HepG2 (cell line): ENCODE data around the gene LRTM2. TPM values are rescaled to one million over a fixed set of nuclear protein-coding genes. Genes with fewer than 3 reads are reported as not detected.

Experiments used
- ATAC-seq: fragments of 200-7000 bp; cut with Tn5 transposase; 3 replicates; pipeline ENCODE4 v1.9.1; 2020; ENCODE audit warnings: mild to moderate bottlenecking, moderate library complexity
- BruUV-seq: library from RNA; stranded (reverse); fragments of 400-500 nt; replicated peaks from 2 replicates; lab custom pipeline; 2021; lab: Mats Ljungman, UMichigan
- CTCF ChIA-PET: fragments of 300-600 bp; formaldehyde crosslinking; extraction: SDS; loops from one replicate; lab custom pipeline; 2021; ENCODE audit warnings: low total read pairs, inconsistent platforms, low intra/inter-chr PET ratio; lab: Yijun Ruan, JAX
- POLR2A ChIA-PET: fragments of 350-600 bp; sonication (Branson Sonifier 250); formaldehyde crosslinking; loops from one replicate; lab custom pipeline; 2020; ENCODE audit warnings: antibody characterized with exemption, inconsistent platforms; lab: Yijun Ruan, JAX
- DNase-seq: peaks from one replicate; pipeline ENCODE4 v3.0.0-alpha.2; 2015; ENCODE audit warnings: low spot score
- FAIRE-seq: peaks from 3 replicates; lab custom pipeline; 2011; peaks lifted over from hg19 to GRCh38; lab: Jason Lieb, UNC
- H2AFZ ChIP-seq: one replicate; pipeline ENCODE4 v1.6.1; 2011; ENCODE audit warnings: low read length, inconsistent platforms
- H3K27ac ChIP-seq: fragments of 300-600 bp; 3 replicates; pipeline ENCODE4 v1.8.0; 2011; ENCODE audit warnings: mixed run types, mild to moderate bottlenecking, mixed read lengths, low read length, inconsistent platforms; ENCODE audit not compliant: insufficient read depth; ENCODE audit errors: extremely low read length
- H3K27me3 ChIP-seq, 2 experiments: fragments of 200-600 bp in 1 of 2; 2 replicates in 1 of 2; 3 replicates in 1 of 2; pipeline versions ENCODE4 v1.6.0 to v1.8.0; 2011; ENCODE audit warnings: low read length in 2 of 2, mild to moderate bottlenecking in 2 of 2, moderate library complexity in 2 of 2, inconsistent platforms in 1 of 2; ENCODE audit not compliant: insufficient read depth in 2 of 2, control insufficient read depth in 1 of 2
- H3K36me3 ChIP-seq, 2 experiments: fragments of 200-600 bp in 1 of 2; replicated peaks in 1 of 2; 2 replicates in 1 of 2; 3 replicates in 1 of 2; pipeline versions ENCODE4 v1.5.1 to v1.8.0; 2011; ENCODE audit warnings: low read length in 2 of 2, inconsistent platforms in 1 of 2; ENCODE audit not compliant: insufficient read depth in 2 of 2, control insufficient read depth in 1 of 2
- H3K4me1 ChIP-seq: 2 replicates; pipeline ENCODE4 v1.5.1; 2012; ENCODE audit warnings: low read length, inconsistent platforms; ENCODE audit not compliant: insufficient read depth
- H3K4me2 ChIP-seq: 2 replicates; pipeline ENCODE4 v1.6.0; 2011; ENCODE audit warnings: low read depth, low read length, inconsistent platforms
- H3K4me3 ChIP-seq, 3 experiments: fragments of 200-600 bp in 1 of 3; sonication (generic), shearing (Covaris generic) in 1 of 3; replicated peaks in 1 of 3; 2 replicates each; pipeline ENCODE4 v1.5.1; 2011 to 2016; ENCODE audit warnings: low read length in 3 of 3, inconsistent platforms in 2 of 3, low read depth in 2 of 3, mild to moderate bottlenecking in 2 of 3, control low read depth in 1 of 3, mixed read lengths in 1 of 3; ENCODE audit not compliant: insufficient read depth in 1 of 3
- H3K79me2 ChIP-seq: one replicate; pipeline ENCODE4 v1.6.1; 2011; ENCODE audit warnings: low read length, inconsistent platforms; ENCODE audit not compliant: insufficient read depth
- H3K9ac ChIP-seq: 2 replicates; pipeline ENCODE4 v1.6.0; 2011; ENCODE audit warnings: mild to moderate bottlenecking, low read depth, low read length, inconsistent platforms; ENCODE audit not compliant: insufficient read depth
- H3K9me3 ChIP-seq: 2 replicates; pipeline ENCODE4 v1.5.1; 2012; ENCODE audit warnings: mild to moderate bottlenecking, low read length
- H4K20me1 ChIP-seq: 2 replicates; pipeline ENCODE4 v1.6.0; 2011; ENCODE audit warnings: inconsistent platforms, mild to moderate bottlenecking, low read length, moderate library complexity; ENCODE audit not compliant: insufficient read depth
- HNRNPH1 ChIP-seq: fragments of 200-400 bp; formaldehyde crosslinking; optimal IDR thresholded peaks from 2 replicates; pipeline ENCODE3; 2017; ENCODE audit warnings: mild to moderate bottlenecking, low read depth, low read length
- RAD21 ChIP-seq: fragments of 450-650 bp; formaldehyde crosslinking; IDR thresholded peaks from 2 replicates; pipeline ENCODE4 v1.5.0; 2020; ENCODE audit warnings: mild to moderate bottlenecking
- SMC3 ChIP-seq: IDR thresholded peaks from 2 replicates; pipeline ENCODE4 v1.6.1; 2011; ENCODE audit warnings: low read length, improper control_type of control experiment
- STAG1 ChIP-seq: sonication (generic); formaldehyde crosslinking; IDR thresholded peaks from 2 replicates; pipeline ENCODE4 v1.4.0; 2020; ENCODE audit warnings: missing genetic modification reagents
- TEAD3 ChIP-seq: optimal IDR thresholded peaks from 2 replicates; pipeline ENCODE3; 2016; ENCODE audit warnings: borderline replicate concordance
- WGBS: methylation state at CpG from one replicate; pipeline ENCODE4 v1.1.6; 2017; ENCODE audit warnings: low lambda C conversion rate; 5-methylcytosine and 5-hydroxymethylcytosine counted together
- in situ Hi-C: cut with HindIII; loops from 2 replicates; pipeline ENCODE4 v1.10.0; 2017; ENCODE audit warnings: low pct_unique_long_range_greater_than_20kb; ENCODE audit not compliant: extremely low pct_ligation_motif_present
- intact Hi-C: fragments of 100-400 bp; cut with micrococcal nuclease; formaldehyde crosslinking; loops from one replicate; pipeline ENCODE4 v1.10.0; 2022; ENCODE audit not compliant: unreplicated experiment
- polyA plus RNA-seq, 8 experiments: library from polyadenylated mRNA; depleted of rRNA in 3 of 8; stranded (reverse) in 7 of 8; unstranded in 1 of 8; fragments of >200 nt; fragmentation: Illumina TruSeq in 4 of 8; extraction: Trizol in 4 of 8; gene quantifications; 2 replicates each; pipeline versions ENCODE4 v1.2.1 to v1.2.3, GENCODE V29; 2011 to 2016; ENCODE audit warnings: low read depth in 4 of 8, missing spikeins in 1 of 8, mixed read lengths in 1 of 8; ENCODE audit not compliant: insufficient read depth in 1 of 8
- total RNA-seq, 5 experiments: library from RNA; depleted of rRNA; stranded (reverse); fragments of >200 nt; fragmentation: Illumina TruSeq; extraction: Trizol; gene quantifications; 2 replicates each; pipeline ENCODE4 v1.2.3, GENCODE V29; 2016; ENCODE audit warnings: low read depth in 1 of 5
- TF ChIP-seq, protein P1 (sequence below): sonication (generic); formaldehyde crosslinking; IDR thresholded peaks from 2 replicates; pipeline ENCODE4 v1.5.1; 2020; ENCODE audit warnings: mild to moderate bottlenecking, missing genetic modification reagents, moderate library complexity
- TF ChIP-seq, protein P2 (sequence below), 2 experiments: sonication (generic) in 1 of 2; formaldehyde crosslinking in 1 of 2; IDR thresholded peaks; 2 replicates each; pipeline versions ENCODE4 v1.4.0 to v1.6.1; 2018 to 2020; ENCODE audit warnings: missing genetic modification reagents in 2 of 2, borderline replicate concordance in 1 of 2, low read depth in 1 of 2, mild to moderate bottlenecking in 1 of 2, missing biosample characterization in 1 of 2
- TF ChIP-seq, protein P3 (sequence below): sonication (generic); formaldehyde crosslinking; IDR thresholded peaks from 2 replicates; pipeline ENCODE4 v1.5.0; 2020; ENCODE audit warnings: mild to moderate bottlenecking, missing genetic modification reagents, moderate library complexity

Gene LRTM2
- total and polyA plus RNA-seq, 2 of the 13 experiments (the other 11 are each of a cell fraction or from before 2014, with no cell fraction given): 0.09 TPM; not detected in 1

GRCh38 chr12:1800401-1801302, 19.7 kb upstream of the LRTM2 start:
- FAIRE-seq: peak; percentile 61
- in situ Hi-C loops: loop anchor here (10.0 kb wide), 1 partner anchor 234 kb away; no protein-coding TSS in a partner anchor

More at GRCh38 chr12:1800401-1801302, 19.7 kb upstream of the LRTM2 start:
- Histone ChIP-seq H3K9ac (no peak overlapping the region), H3K4me1 (peaks cover 16% of the 10 kb centered on the region; the same call in 1 of the 2 replicates), H3K79me2 (no peaks in the 10 kb centered on the region)
- peak; percentile 48 for ATAC-seq
- intact Hi-C loops: no loop called here
- POLR2A ChIA-PET: interaction anchor here (1.4 to 1.6 kb wide), 2 partner anchors 11 to 139 kb away, joined by 3 to 4 read pairs; no protein-coding TSS in a partner anchor
- BruUV-seq: no TSS peak
- TF ChIP-seq SMC3 (0 out of 2 replicates have a peak, but pooled peaks have one; percentile 20), RAD21 (CRISPR knock-in tag) (peak; percentile 75), HNRNPH1 (no peak), STAG1 (CRISPR knock-in tag) (peak; percentile 81), TEAD3 (CRISPR knock-in tag) (no peak)
- TF ChIP-seq, protein P1, sequence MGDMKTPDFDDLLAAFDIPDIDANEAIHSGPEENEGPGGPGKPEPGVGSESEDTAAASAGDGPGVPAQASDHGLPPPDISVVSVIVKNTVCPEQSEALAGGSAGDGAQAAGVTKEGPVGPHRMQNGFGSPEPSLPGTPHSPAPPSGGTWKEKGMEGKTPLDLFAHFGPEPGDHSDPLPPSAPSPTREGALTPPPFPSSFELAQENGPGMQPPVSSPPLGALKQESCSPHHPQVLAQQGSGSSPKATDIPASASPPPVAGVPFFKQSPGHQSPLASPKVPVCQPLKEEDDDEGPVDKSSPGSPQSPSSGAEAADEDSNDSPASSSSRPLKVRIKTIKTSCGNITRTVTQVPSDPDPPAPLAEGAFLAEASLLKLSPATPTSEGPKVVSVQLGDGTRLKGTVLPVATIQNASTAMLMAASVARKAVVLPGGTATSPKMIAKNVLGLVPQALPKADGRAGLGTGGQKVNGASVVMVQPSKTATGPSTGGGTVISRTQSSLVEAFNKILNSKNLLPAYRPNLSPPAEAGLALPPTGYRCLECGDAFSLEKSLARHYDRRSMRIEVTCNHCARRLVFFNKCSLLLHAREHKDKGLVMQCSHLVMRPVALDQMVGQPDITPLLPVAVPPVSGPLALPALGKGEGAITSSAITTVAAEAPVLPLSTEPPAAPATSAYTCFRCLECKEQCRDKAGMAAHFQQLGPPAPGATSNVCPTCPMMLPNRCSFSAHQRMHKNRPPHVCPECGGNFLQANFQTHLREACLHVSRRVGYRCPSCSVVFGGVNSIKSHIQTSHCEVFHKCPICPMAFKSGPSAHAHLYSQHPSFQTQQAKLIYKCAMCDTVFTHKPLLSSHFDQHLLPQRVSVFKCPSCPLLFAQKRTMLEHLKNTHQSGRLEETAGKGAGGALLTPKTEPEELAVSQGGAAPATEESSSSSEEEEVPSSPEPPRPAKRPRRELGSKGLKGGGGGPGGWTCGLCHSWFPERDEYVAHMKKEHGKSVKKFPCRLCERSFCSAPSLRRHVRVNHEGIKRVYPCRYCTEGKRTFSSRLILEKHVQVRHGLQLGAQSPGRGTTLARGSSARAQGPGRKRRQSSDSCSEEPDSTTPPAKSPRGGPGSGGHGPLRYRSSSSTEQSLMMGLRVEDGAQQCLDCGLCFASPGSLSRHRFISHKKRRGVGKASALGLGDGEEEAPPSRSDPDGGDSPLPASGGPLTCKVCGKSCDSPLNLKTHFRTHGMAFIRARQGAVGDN (CRISPR knock-in tag): 0 out of 2 replicates have a peak, but pooled peaks have one; percentile 17
- TF ChIP-seq, protein P2, sequence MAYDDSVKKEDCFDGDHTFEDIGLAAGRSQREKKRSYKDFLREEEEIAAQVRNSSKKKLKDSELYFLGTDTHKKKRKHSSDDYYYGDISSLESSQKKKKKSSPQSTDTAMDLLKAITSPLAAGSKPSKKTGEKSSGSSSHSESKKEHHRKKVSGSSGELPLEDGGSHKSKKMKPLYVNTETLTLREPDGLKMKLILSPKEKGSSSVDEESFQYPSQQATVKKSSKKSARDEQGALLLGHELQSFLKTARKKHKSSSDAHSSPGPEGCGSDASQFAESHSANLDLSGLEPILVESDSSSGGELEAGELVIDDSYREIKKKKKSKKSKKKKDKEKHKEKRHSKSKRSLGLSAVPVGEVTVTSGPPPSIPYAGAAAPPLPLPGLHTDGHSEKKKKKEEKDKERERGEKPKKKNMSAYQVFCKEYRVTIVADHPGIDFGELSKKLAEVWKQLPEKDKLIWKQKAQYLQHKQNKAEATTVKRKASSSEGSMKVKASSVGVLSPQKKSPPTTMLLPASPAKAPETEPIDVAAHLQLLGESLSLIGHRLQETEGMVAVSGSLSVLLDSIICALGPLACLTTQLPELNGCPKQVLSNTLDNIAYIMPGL (CRISPR knock-in tag; IDR thresholded peaks at IDR 0.05; ENCODE audit: borderline replicate concordance in 1 of 2, low read depth in 1 of 2): 0 out of 4 replicates have a peak, but pooled peaks of 1 of the 2 experiments have one; percentile 14
- TF ChIP-seq, protein P3, sequence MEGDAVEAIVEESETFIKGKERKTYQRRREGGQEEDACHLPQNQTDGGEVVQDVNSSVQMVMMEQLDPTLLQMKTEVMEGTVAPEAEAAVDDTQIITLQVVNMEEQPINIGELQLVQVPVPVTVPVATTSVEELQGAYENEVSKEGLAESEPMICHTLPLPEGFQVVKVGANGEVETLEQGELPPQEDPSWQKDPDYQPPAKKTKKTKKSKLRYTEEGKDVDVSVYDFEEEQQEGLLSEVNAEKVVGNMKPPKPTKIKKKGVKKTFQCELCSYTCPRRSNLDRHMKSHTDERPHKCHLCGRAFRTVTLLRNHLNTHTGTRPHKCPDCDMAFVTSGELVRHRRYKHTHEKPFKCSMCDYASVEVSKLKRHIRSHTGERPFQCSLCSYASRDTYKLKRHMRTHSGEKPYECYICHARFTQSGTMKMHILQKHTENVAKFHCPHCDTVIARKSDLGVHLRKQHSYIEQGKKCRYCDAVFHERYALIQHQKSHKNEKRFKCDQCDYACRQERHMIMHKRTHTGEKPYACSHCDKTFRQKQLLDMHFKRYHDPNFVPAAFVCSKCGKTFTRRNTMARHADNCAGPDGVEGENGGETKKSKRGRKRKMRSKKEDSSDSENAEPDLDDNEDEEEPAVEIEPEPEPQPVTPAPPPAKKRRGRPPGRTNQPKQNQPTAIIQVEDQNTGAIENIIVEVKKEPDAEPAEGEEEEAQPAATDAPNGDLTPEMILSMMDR (CRISPR knock-in tag): peak; percentile 73
- TF ChIP-seq, all 625 proteins: peak for 6
- H3K36me3 ChIP-seq: peaks cover 0 to 3% of the 10 kb centered on the region in 2 experiments; a peak in 2 of 5 replicates
- no peak overlapping the region for H3K4me3 ChIP-seq
- no peak overlapping the region for H2AFZ ChIP-seq
- DNase-seq: peak; percentile 37
- H4K20me1 ChIP-seq: no peaks in the 10 kb centered on the region
- no peak overlapping the region for H3K27ac ChIP-seq
- CTCF ChIA-PET: no interaction called here
- H3K4me2 ChIP-seq: no peak overlapping the region
- WGBS: 95% methylated on average over 6 of the region's 14 CpGs
- H3K9me3 ChIP-seq: no peaks in the 10 kb centered on the region
- no peaks in the 10 kb centered on the region for H3K27me3 ChIP-seq
